ENCODE results near the gene LAMP5. TPM values are rescaled to one million over a fixed set of nuclear protein-coding genes. Genes with fewer than 3 reads are reported as not detected.

LAMP5 gene
- total RNA-seq, 4 donors from 2014 or later, result 0.36 to 1.8 TPM; not detected in 2

- WGBS, result 86% methylated on average over 5 of the region's 5 CpGs
- Histone ChIP-seq H3K27ac (no peak overlapping the region), H3K9me3 (no peaks in the 10 kb centered on the region), H3K4me1 (no peaks in the 10 kb centered on the region), H3K36me3 (no peaks in the 10 kb centered on the region), H3K27me3 (no peaks in the 10 kb centered on the region), H3K4me3 (no peak overlapping the region)
- no peak for TF ChIP-seq POLR2A (IDR thresholded peaks at IDR 0.05)
- TF ChIP-seq, protein P1, sequence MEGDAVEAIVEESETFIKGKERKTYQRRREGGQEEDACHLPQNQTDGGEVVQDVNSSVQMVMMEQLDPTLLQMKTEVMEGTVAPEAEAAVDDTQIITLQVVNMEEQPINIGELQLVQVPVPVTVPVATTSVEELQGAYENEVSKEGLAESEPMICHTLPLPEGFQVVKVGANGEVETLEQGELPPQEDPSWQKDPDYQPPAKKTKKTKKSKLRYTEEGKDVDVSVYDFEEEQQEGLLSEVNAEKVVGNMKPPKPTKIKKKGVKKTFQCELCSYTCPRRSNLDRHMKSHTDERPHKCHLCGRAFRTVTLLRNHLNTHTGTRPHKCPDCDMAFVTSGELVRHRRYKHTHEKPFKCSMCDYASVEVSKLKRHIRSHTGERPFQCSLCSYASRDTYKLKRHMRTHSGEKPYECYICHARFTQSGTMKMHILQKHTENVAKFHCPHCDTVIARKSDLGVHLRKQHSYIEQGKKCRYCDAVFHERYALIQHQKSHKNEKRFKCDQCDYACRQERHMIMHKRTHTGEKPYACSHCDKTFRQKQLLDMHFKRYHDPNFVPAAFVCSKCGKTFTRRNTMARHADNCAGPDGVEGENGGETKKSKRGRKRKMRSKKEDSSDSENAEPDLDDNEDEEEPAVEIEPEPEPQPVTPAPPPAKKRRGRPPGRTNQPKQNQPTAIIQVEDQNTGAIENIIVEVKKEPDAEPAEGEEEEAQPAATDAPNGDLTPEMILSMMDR (IDR thresholded peaks at IDR 0.05), result no peak
- no peak for TF ChIP-seq POLR2AphosphoS5 (IDR thresholded peaks at IDR 0.05)
- no peak for TF ChIP-seq EP300 (IDR thresholded peaks at IDR 0.05)
- DNase-seq (ENCODE audit: low spot score in 2 of 2), result no peak
Measured at GRCh38 chr20:9499126-9499899, 15.1 kb upstream of the LAMP5 start.

DNA sequence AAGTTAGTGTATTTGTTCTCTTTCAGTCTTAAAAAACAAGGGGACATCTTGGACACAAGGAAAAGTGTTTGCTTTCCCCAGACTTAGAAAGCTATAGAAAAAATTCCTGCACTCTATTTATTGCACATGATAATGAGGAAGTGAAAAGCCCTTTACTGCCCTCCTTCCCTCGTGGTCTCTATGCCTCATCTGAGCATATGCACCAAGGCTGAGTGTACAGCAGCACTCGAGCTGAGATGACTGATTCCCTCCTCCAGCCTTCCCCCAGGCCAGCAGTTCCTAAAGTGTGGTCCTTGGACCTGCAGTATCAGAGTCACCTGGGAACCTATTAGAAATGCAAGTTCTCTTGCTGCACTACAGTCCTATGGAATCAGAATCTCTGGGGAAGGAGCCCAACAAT is 14.3 kb upstream of the LAMP5 start:
- no peak overlapping the region for H3K4me3 ChIP-seq
- DNase-seq (ENCODE audit: low spot score in 2 of 2), result no peak
- H3K36me3 ChIP-seq, result no peaks in the 10 kb centered on the region
- H3K27ac ChIP-seq, result no peak overlapping the region
- no peak for TF ChIP-seq EP300 (IDR thresholded peaks at IDR 0.05)
- no peak for TF ChIP-seq POLR2AphosphoS5 (IDR thresholded peaks at IDR 0.05)
- TF ChIP-seq POLR2A (IDR thresholded peaks at IDR 0.05), result no peak
- TF ChIP-seq, protein P1 (IDR thresholded peaks at IDR 0.05), result no peak
- no peaks in the 10 kb centered on the region for H3K9me3 ChIP-seq
- H3K27me3 ChIP-seq, result no peaks in the 10 kb centered on the region
- H3K4me1 ChIP-seq, result no peaks in the 10 kb centered on the region
- WGBS, result 22% methylated on average over 2 of the region's 2 CpGs

- Histone ChIP-seq H3K9me3 (no peaks in the 10 kb centered on the region), H3K36me3 (no peaks in the 10 kb centered on the region), H3K4me1 (peaks cover 3% of the 10 kb centered on the region), H3K27ac (no peak overlapping the region), H3K4me3 (no peak overlapping the region), H3K27me3 (peaks cover 12% of the 10 kb centered on the region)
- DNase-seq (ENCODE audit: low spot score in 2 of 2), result no peak
- 65% methylated on average over 2 of the region's 2 CpGs for WGBS
- no peak for TF ChIP-seq POLR2AphosphoS5 (IDR thresholded peaks at IDR 0.05)
Measured at GRCh38 chr20:9501473-9501872, 12.9 kb upstream of the LAMP5 start.

DNA sequence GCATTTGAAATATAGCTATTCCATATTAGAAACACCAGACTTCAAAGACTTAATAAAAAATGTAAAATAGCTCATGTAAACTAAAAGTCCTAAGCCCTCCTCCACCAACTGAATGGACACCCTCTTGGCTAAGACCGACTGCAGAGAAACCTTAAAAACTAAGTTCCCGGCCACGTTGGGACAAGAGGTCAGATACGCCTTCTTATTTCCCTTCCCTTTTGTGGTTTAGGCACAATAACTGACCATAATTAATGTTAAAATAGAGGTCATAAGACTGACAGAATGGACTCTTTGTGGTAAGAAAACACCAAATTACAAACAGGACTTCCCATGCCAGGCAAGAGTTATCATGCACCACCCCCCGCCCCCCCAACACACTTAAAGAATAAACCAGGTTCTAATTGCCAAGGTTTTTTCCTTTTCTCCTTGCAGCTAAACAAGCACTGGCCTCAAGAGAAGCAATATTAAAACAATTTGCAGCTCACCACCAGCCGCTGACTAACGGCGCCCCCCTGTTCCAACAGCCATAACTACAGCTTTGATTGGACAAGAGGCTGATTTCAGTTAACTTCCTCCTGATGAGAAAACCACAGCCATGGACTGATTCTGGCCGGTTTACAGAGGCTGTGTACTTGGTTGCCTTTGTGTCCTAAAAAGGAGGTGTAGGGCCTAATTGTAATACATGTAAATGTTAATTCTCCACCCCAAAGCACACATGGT is 10.7 kb upstream of the LAMP5 start:
- WGBS, result 48% methylated on average over 9 of the region's 9 CpGs
- DNase-seq (ENCODE audit: low spot score in 2 of 2), result no peak

GRCh38 chr20:9506280-9506821 is 8.0 kb upstream of the LAMP5 start:
- DNase-seq (ENCODE audit: low spot score in 2 of 2), result no peak
- peak overlapping the region; percentile 21 for H3K4me3 ChIP-seq
- TF ChIP-seq EP300 (IDR thresholded peaks at IDR 0.05) (no peak), POLR2AphosphoS5 (IDR thresholded peaks at IDR 0.05) (no peak), POLR2A (IDR thresholded peaks at IDR 0.05) (no peak)
- TF ChIP-seq, protein P1 (IDR thresholded peaks at IDR 0.05), result no peak
- WGBS, result 11% methylated on average over 13 of the region's 34 CpGs
- H3K4me1 ChIP-seq, result peaks cover 9% of the 10 kb centered on the region
- no peak overlapping the region for H3K27ac ChIP-seq
- H3K9me3 ChIP-seq, result no peaks in the 10 kb centered on the region
- peaks cover 58% of the 10 kb centered on the region for H3K27me3 ChIP-seq
- no peaks in the 10 kb centered on the region for H3K36me3 ChIP-seq

More for the DNA sequence above, 10.7 kb upstream of the LAMP5 start:
- Histone ChIP-seq H3K4me1 (peaks cover 9% of the 10 kb centered on the region), H3K36me3 (no peaks in the 10 kb centered on the region), H3K27me3 (peaks cover 34% of the 10 kb centered on the region), H3K4me3 (no peak overlapping the region), H3K27ac (no peak overlapping the region), H3K9me3 (no peaks in the 10 kb centered on the region)
- TF ChIP-seq POLR2A (IDR thresholded peaks at IDR 0.05) (no peak), POLR2AphosphoS5 (IDR thresholded peaks at IDR 0.05) (no peak), EP300 (IDR thresholded peaks at IDR 0.05) (no peak)
- TF ChIP-seq, protein P1 (IDR thresholded peaks at IDR 0.05), result no peak

All from suprapubic skin (tissue), 4 donors.